OCI-LY1 (cell line): Measurements from ENCODE around the gene MC1R.

Experiments
- CTCF ChIP-seq: fragments of 200-600 bp; sonication (generic), shearing (Covaris generic); IDR thresholded peaks from 2 replicates; pipeline ENCODE4 v1.5.1; 2017; ENCODE audit warnings: mild to moderate bottlenecking, antibody characterized with exemption, low read length, moderate library complexity, mixed read lengths
- EZH2 ChIP-seq: fragments of 200-600 bp; sonication (generic), shearing (Covaris generic); IDR thresholded peaks from 2 replicates; pipeline ENCODE4 v1.8.0; 2017; ENCODE audit warnings: borderline replicate concordance, mixed run types, mild to moderate bottlenecking, antibody characterized with exemption, low read length, moderate library complexity, mixed read lengths

GRCh38 chr16:89890886-89891657 lies 27.6 kb upstream of the MC1R start:
- no peak for TF ChIP-seq CTCF
- TF ChIP-seq EZH2, result no peak
